ENCODE data around the gene FOXL2. TPM values are rescaled to one million over a fixed set of nuclear protein-coding genes. Genes with fewer than 3 reads are reported as not detected.

The FOXL2 gene
- total and polyA plus RNA-seq, 9 of the 15 experiments (the other 6 are each of a cell fraction or from before 2014, with no cell fraction given) = 0.27 to 22.1 (median 3.2) TPM

DNA sequence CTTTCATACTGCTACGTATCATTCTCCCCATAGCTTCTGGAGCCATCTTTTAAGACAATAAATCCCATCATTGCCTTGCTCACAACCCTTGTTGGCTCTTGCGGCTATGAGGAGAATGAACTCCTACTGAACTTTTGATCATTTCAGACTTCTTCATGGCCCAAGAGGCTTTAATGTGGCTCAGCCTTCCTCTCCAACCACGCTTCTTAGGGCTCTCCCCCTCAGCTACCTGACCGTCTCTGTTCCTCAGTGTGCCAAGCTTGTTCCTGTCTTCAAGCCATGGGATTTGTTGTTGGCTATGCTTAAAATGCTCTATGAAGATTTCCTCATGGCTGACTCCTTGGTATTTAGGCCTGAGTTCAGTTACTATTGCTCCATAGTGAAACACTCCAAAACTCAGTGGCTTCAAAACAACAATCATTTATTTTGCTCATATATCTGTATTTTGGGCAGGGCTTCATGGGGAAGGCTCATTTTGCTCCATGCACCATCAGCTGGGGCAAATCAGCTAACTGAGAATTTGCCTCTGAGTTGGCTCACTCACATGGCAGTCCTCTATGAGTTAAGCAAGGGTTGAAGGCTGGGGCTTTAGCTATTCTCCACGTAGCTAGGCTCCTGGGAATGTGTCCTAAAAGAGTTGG lies 47.5 kb downstream of the FOXL2 start (continued):
- TF ChIP-seq GMEB1 (CRISPR knock-in tag; IDR thresholded peaks at IDR 0.05) (no peak), THRAP3 (IDR thresholded peaks at IDR 0.05; ENCODE audit: borderline replicate concordance) (no peak), ZNF717 (CRISPR knock-in tag; IDR thresholded peaks at IDR 0.05) (no peak), FOXA1 (IDR thresholded peaks at IDR 0.05; ENCODE audit: borderline replicate concordance) (no peak), ZBTB2 (IDR thresholded peaks at IDR 0.05) (no peak), E2F3 (CRISPR knock-in tag; IDR thresholded peaks at IDR 0.05) (no peak)
- TF ChIP-seq, protein P1, sequence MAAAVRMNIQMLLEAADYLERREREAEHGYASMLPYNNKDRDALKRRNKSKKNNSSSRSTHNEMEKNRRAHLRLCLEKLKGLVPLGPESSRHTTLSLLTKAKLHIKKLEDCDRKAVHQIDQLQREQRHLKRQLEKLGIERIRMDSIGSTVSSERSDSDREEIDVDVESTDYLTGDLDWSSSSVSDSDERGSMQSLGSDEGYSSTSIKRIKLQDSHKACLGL (CRISPR knock-in tag; IDR thresholded peaks at IDR 0.05; ENCODE audit: borderline replicate concordance, poor library complexity, severe bottlenecking) = no peak
